ENCODE data around the gene PIK3R6. TPM values are rescaled to one million over a fixed set of nuclear protein-coding genes. Genes with fewer than 3 reads are reported as not detected.

PIK3R6 gene
- total RNA-seq, 4 donors from 2014 or later: 0.22 to 2.5 (median 0.35) TPM

DNA sequence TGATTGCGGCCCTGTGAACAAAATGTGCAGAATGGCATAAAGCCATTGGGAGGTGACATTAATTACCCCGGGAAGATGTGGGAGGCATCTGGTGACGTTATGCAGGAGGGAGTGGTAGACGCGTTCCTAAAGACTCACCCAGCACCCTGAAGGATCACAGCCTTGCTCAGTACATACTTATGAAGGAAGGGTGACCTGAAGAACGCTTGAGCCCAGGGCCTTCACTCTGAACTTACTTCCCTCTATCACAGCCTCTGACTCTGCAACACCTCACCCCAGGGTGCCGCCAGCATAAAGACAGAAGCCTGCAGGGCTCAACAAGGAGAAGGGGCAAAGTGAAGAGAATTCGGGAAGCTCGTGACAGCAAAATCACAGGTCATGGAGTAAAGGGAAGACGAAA is 77.7 kb downstream of the PIK3R6 start:
- Histone ChIP-seq H3K9me3 (peaks cover 0 to 14% (median 0%) of the 10 kb centered on the region in 3 donors), H3K27me3 (no peaks in the 10 kb centered on the region), H3K4me1 (peaks cover 0 to 7% (median 6%) of the 10 kb centered on the region in 3 donors), H3K27ac (no peak overlapping the region), H3K4me3 (no peak overlapping the region), H3K36me3 (no peaks in the 10 kb centered on the region)
- intact Hi-C loops (cut with DNase I): loop anchor here (5.0 kb wide), 1 partner anchor 377 kb away; no protein-coding TSS in a partner anchor
- DNase-seq: no peak
- no peak for TF ChIP-seq POLR2A (IDR thresholded peaks at IDR 0.05)
- TF ChIP-seq, protein P1, sequence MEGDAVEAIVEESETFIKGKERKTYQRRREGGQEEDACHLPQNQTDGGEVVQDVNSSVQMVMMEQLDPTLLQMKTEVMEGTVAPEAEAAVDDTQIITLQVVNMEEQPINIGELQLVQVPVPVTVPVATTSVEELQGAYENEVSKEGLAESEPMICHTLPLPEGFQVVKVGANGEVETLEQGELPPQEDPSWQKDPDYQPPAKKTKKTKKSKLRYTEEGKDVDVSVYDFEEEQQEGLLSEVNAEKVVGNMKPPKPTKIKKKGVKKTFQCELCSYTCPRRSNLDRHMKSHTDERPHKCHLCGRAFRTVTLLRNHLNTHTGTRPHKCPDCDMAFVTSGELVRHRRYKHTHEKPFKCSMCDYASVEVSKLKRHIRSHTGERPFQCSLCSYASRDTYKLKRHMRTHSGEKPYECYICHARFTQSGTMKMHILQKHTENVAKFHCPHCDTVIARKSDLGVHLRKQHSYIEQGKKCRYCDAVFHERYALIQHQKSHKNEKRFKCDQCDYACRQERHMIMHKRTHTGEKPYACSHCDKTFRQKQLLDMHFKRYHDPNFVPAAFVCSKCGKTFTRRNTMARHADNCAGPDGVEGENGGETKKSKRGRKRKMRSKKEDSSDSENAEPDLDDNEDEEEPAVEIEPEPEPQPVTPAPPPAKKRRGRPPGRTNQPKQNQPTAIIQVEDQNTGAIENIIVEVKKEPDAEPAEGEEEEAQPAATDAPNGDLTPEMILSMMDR (IDR thresholded peaks at IDR 0.05): no peak
- WGBS, 2 donors: 65 to 78% methylated on average over 9 of the region's 10 CpGs

DNA sequence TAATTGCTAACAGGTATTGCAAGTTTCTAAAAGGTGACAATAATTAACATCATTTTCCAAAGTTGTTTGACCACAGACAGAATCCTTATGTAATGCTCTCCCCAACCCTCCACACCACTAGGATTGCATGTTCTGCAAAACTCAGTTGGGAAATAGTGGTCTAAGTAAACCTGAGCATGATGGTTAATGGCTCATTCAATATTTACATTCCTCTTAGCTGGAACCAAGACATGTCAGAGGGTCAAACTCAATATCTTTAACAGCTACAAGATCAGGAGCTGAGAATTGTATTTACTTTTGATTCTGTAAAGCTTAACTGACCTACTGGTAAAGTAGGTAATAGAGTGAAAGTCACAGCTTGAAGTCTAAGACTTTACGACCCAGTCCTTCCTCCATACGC is 78.5 kb downstream of the PIK3R6 start:
- Histone ChIP-seq H3K4me3 (no peak overlapping the region), H3K27me3 (no peaks in the 10 kb centered on the region), H3K36me3 (no peaks in the 10 kb centered on the region), H3K4me1 (peaks cover 0 to 7% (median 6%) of the 10 kb centered on the region in 3 donors), H3K9me3 (peaks cover 0 to 14% (median 0%) of the 10 kb centered on the region in 3 donors), H3K27ac (no peak overlapping the region)
- intact Hi-C loops (cut with DNase I): loop anchor here (5.0 kb wide), 1 partner anchor 377 kb away; no protein-coding TSS in a partner anchor
- TF ChIP-seq, protein P1 (IDR thresholded peaks at IDR 0.05): no peak
- no peak for TF ChIP-seq POLR2A (IDR thresholded peaks at IDR 0.05)
- WGBS, 2 donors: 86 to 95% methylated on average over 2 of the region's 2 CpGs
- DNase-seq: no peak

DNA sequence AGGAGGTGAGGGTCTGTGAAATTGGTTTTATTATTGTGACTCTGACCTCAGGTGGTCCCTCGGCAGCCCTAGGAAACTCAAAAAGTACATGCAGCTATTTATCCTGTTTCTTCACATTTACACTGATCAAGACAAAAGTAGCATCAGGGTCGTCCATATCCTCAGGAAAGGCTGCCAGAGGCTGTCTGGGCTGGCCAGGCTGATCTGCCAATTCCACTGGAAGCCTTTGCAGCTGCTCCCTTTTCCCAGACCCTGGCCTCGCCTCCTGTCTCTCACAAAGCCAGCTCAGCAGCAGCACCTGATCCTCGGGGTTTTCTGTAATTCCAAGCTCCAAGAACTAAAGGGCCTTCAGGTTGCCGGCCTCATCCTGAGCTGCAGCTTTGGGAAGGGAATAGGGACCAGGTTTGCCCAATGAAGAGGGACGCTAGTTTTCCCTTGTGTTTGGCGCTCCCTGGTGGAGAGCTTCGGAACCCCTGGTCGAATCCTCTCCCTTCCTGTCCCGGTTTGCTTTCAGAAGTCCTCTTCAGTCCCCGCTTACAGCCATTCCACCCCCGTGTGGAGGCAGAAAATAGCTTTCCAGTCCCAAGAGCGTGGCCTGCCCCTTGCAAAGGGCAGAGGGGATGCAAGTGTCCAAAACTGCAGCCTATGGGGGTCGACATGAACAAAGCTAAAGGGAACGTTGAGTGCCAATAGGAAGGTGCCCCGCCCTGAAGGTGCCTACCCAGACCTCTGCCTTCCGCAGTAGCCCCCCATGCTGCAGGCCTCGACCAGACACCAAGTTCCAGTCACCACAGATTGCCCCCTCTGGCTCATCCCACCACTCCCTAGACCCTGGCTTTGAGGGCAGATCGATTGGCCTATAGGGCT is 81.7 kb downstream of the PIK3R6 start:
- TF ChIP-seq POLR2A (IDR thresholded peaks at IDR 0.05): no peak
- TF ChIP-seq, protein P1 (IDR thresholded peaks at IDR 0.05): peak; percentile 61 to 83 (median 73)
- Histone ChIP-seq H3K27ac (no peak overlapping the region), H3K36me3 (no peaks in the 10 kb centered on the region), H3K27me3 (no peaks in the 10 kb centered on the region), H3K4me3 (no peak overlapping the region), H3K4me1 (peaks cover 0 to 7% (median 6%) of the 10 kb centered on the region in 3 donors), H3K9me3 (no peaks in the 10 kb centered on the region)
- no peak for DNase-seq
- intact Hi-C loops (cut with DNase I): loop anchor here (5.0 kb wide), 1 partner anchor 373 kb away; no protein-coding TSS in a partner anchor
- 32 to 51% methylated on average over 5 to 9 of the region's 19 CpGs for WGBS, 2 donors

DNA sequence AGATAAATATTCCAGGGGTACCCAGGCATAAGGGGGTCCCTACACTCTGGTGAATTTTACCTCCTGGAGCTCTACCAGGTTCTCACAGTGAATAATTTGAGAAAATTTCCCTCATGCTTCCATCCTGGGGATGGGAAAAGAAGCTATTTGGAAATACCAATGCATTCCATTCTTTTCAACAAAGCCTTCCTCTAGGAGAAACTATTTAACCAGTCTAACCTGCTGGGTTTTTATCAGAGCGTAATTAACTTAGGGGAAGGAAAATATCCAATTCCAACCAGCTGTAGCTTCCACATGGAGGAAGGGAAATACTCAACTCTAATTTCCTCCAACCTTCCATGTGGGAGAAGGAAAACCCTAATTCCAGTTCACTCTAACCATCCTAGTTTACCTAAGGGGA is 85.3 kb downstream of the PIK3R6 start:
- no peak for TF ChIP-seq POLR2A (IDR thresholded peaks at IDR 0.05)
- TF ChIP-seq, protein P1 (IDR thresholded peaks at IDR 0.05): no peak
- peaks cover 0 to 7% (median 6%) of the 10 kb centered on the region in 3 donors for H3K4me1 ChIP-seq
- no peak for DNase-seq
- H3K4me3 ChIP-seq: no peak overlapping the region
- no peaks in the 10 kb centered on the region for H3K36me3 ChIP-seq
- no peak overlapping the region for H3K27ac ChIP-seq
- H3K9me3 ChIP-seq: no peaks in the 10 kb centered on the region
- WGBS, 2 donors: 63 to 82% methylated on average over 1 of the region's 1 CpG
- H3K27me3 ChIP-seq: peaks cover 0 to 3% (median 0%) of the 10 kb centered on the region in 4 donors
- intact Hi-C loops (cut with DNase I): no loop called here

DNA sequence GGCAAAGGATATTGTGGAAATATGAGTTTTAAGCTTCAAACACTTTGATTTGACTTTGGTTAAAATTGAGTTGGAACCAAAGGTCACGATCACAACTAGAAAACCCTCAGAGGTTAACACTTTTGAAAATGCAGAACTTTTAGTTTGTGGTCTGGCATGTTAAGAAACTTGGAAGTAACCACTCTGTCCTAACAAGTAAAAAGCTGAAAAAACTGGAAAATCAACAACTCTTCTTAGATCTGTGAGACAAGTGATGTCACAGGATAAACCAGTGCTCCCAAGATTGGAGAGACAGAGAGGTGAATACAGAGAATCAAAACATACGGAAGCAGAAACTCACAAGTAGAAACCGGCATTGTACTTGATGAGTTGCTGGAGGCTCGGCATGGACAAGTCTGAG is 85.7 kb downstream of the PIK3R6 start:
- Histone ChIP-seq H3K4me1 (peaks cover 0 to 7% (median 6%) of the 10 kb centered on the region in 3 donors), H3K4me3 (no peak overlapping the region), H3K27me3 (peaks cover 0 to 7% (median 0%) of the 10 kb centered on the region in 4 donors), H3K9me3 (no peaks in the 10 kb centered on the region), H3K36me3 (no peaks in the 10 kb centered on the region), H3K27ac (no peak overlapping the region)
- no peak for DNase-seq
- intact Hi-C loops (cut with DNase I): no loop called here
- no peak for TF ChIP-seq POLR2A (IDR thresholded peaks at IDR 0.05)
- 59 to 61% methylated on average over 4 of the region's 4 CpGs for WGBS, 2 donors

Data from esophagus squamous epithelium (tissue), 5 donors.